Stimulated activated effector memory CD8-positive, alpha-beta T cell treated with anti-CD3 and anti-CD28 coated beads, Interleukin-12 subunit alpha, Interleukin-12 subunit beta, amount 100 ng/mL, for 72 hours (primary cell): ENCODE measurements around the gene FPGT.
"Not testable (repeated sequence)": the region's sequence is repeated elsewhere in the genome, so short reads cannot be mapped to it uniquely, and the experiment has no call there.

ENCODE experiments used
- ATAC-seq: fragments of 150-1000 bp; cut with Tn5 transposase; 2 replicates; pipeline ENCODE4 v1.10.0; 2021
- DNase-seq, 2 donors: peaks; one replicate each; pipeline ENCODE4 v3.0.0; 2021 to 2022; ENCODE audit warnings: low spot score in 2 of 2
- H3K27ac Mint-ChIP-seq: one replicate; pipeline ENCODE4 v1.8.0; 2022; ENCODE audit warnings: mild to moderate bottlenecking, mixed read lengths
- H3K36me3 Mint-ChIP-seq: one replicate; pipeline ENCODE4 v1.8.0; 2022; ENCODE audit warnings: mild to moderate bottlenecking, mixed read lengths
- H3K4me1 Mint-ChIP-seq: one replicate; pipeline ENCODE4 v1.8.0; 2022; ENCODE audit warnings: mixed read lengths
- H3K4me3 Mint-ChIP-seq: one replicate; pipeline ENCODE4 v1.8.0; 2022; ENCODE audit warnings: mild to moderate bottlenecking, mixed read lengths
- H3K9me3 Mint-ChIP-seq: one replicate; pipeline ENCODE4 v1.8.0; 2022; ENCODE audit warnings: mixed read lengths

The FPGT gene

DNA sequence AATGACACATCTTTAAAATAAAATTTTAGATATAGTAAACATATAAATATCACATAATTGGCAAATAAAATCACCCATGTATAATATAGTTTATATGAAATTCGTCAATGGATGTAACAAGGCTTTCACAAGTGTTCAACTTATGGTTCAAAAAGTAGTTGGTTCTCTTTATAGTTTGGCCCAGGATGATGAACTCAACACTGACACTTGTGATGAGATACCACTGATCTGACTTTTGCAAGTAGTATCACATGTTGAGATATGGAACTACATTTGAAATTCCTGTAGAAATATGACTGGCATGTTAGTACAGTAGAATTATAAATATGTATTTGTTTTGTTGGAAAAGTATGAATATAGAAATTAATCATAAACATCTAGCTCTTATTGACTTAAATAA lies 39.0 kb downstream of the FPGT start:
- Mint-ChIP-seq H3K36me3 (no peaks in the 10 kb centered on the region), H3K9me3 (peaks cover 10% of the 10 kb centered on the region), H3K4me3 (no peak overlapping the region), H3K27ac (no peak overlapping the region), H3K4me1 (no peaks in the 10 kb centered on the region)
- no peak for ATAC-seq
- DNase-seq: no peak

DNA sequence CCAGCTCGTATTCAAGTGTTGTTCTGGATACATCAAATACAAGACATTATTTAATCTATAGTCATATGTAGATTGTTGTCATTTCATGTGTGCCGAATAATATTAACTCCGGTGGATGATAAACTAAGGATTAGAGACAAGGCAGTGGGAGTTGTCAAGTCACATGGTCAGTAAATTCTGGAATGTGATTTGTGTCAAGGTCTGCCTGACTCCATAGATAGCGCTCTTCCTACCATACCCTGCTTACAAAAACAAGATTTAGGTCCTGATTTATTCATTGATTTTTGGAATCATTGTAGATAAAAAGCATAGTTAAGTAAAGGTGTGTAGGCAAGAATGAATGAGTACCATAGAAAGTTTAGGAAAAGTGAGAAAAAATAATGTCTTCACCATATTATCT lies 39.7 kb downstream of the FPGT start:
- no peaks in the 10 kb centered on the region for H3K36me3 Mint-ChIP-seq
- ATAC-seq (no peak), DNase-seq (no peak)
- H3K27ac Mint-ChIP-seq: no peak overlapping the region
- H3K4me1 Mint-ChIP-seq: no peaks in the 10 kb centered on the region
- peaks cover 7% of the 10 kb centered on the region for H3K9me3 Mint-ChIP-seq
- no peak overlapping the region for H3K4me3 Mint-ChIP-seq

DNA sequence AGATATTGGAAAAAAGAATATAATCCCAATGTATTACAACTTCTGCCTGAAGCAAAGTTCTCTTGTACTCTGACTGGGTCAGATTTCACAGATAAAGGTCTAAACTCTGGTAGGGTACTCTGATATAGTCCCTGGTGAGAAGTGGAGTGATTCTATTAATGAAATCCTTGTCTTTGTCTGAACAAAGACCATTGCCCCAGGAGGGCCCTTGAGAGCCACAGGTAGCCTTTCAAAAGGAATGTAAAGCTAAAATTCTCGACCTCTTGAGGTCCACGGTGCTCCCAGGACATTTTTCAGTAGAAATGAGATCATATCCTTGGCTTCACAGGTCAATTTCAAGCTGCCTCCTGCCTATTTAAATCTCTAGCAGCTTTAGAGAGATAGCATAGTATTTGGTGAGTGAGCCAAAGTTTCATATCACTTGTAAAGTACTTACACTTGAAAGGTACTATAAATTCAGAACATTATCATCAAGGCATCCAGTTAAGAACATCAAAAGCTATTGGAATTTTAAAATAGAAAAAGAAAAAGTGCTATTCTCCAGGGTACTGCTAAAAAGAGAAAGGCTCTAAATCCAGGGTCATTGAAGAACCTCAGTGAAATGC lies 47.2 kb downstream of the FPGT start:
- DNase-seq (no peak), ATAC-seq (no peak)
- Mint-ChIP-seq H3K4me1 (no peaks in the 10 kb centered on the region), H3K36me3 (no peaks in the 10 kb centered on the region), H3K9me3 (no peaks in the 10 kb centered on the region), H3K4me3 (no peak overlapping the region), H3K27ac (no peak overlapping the region)

GRCh38 chr1:74246315-74246714 lies 48.3 kb downstream of the FPGT start:
- Mint-ChIP-seq H3K9me3 (no peaks in the 10 kb centered on the region), H3K36me3 (no peaks in the 10 kb centered on the region), H3K27ac (no peak overlapping the region), H3K4me1 (no peaks in the 10 kb centered on the region), H3K4me3 (no peak overlapping the region)
- DNase-seq: no peak
- ATAC-seq: no peak

DNA sequence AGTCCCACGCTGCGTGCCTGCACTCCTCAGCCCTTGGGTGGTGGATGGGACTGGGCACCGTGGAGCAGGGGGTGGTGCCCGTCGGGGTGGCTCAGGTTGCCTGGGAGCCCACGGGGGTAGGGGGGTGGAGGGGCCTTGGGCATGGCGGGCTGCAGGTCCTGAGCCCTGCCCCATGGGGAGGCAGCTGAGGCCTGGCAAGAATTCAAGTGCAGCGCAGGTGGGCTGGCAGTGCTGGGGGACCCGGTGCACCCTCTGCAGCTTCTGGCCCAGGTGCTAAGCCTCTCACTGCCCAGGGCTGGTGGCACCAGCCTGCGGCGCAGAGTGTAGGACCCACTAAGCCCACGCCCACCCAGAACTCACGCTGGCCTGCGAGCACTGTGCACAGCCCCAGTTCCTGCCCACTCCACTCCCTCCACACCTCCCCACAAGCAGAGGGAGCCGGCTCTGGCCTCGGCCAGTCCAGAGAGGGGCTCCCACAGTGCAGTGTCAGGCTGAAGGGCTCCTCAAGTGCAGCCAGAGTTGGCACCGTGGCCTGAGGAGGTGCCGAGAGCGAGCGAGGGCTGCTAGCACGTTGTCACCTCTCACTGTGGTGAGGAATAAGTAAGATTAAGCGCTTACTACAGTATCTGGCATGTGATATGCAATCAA lies 50.0 kb downstream of the FPGT start:
- Mint-ChIP-seq H3K9me3 (no peaks in the 10 kb centered on the region), H3K36me3 (no peaks in the 10 kb centered on the region), H3K27ac (no peak overlapping the region), H3K4me1 (no peaks in the 10 kb centered on the region), H3K4me3 (no peak overlapping the region)
- no peak for DNase-seq
- ATAC-seq: peak; percentile 36

GRCh38 chr1:74253243-74253824 lies 55.3 kb downstream of the FPGT start:
- not testable (repeated sequence) for H3K4me3 Mint-ChIP-seq, DNase-seq, ATAC-seq, H3K27ac Mint-ChIP-seq, H3K4me1 Mint-ChIP-seq, H3K9me3 Mint-ChIP-seq, H3K36me3 Mint-ChIP-seq
